HepG2 (cell line): ENCODE measurements around the gene ZNF24. TPM values are rescaled to one million over a fixed set of nuclear protein-coding genes. Genes with fewer than 3 reads are reported as not detected.

Source experiments
- CEBPG ChIP-seq: IDR thresholded peaks from 2 replicates; pipeline ENCODE4 v1.6.1; 2016
- FOXC1 ChIP-seq: sonication (generic); formaldehyde crosslinking; IDR thresholded peaks from 2 replicates; pipeline ENCODE4 v1.8.0; 2022; ENCODE audit warnings: mild to moderate bottlenecking, missing genetic modification reagents, borderline replicate concordance
- FOXK1 ChIP-seq: sonication (generic); formaldehyde crosslinking; IDR thresholded peaks from 2 replicates; pipeline ENCODE4 v1.4.0; 2020; ENCODE audit warnings: low read depth, missing genetic modification reagents, borderline replicate concordance
- GABPB1 ChIP-seq: IDR thresholded peaks from 2 replicates; pipeline ENCODE4 v1.6.1; 2016; ENCODE audit warnings: mild to moderate bottlenecking, missing genetic modification reagents, moderate library complexity, missing compliant biosample characterization
- KLF12 ChIP-seq: sonication (generic); formaldehyde crosslinking; IDR thresholded peaks from 2 replicates; pipeline ENCODE4 v1.4.0; 2020; ENCODE audit warnings: missing genetic modification reagents, borderline replicate concordance
- POLR2A ChIP-seq, 2 experiments: IDR thresholded peaks; 2 replicates each; pipeline ENCODE4 v1.6.1; 2011; ENCODE audit warnings: low read depth in 2 of 2, low read length in 2 of 2, mild to moderate bottlenecking in 1 of 2, moderate library complexity in 1 of 2; ENCODE audit not compliant: insufficient read depth in 1 of 2
- RXRA ChIP-seq: sonication (generic); formaldehyde crosslinking; IDR thresholded peaks from 2 replicates; pipeline ENCODE4 v1.5.1; 2020; ENCODE audit warnings: missing genetic modification reagents
- YEATS4 ChIP-seq: sonication (generic); formaldehyde crosslinking; IDR thresholded peaks from 2 replicates; pipeline ENCODE4 v1.4.0; 2020; ENCODE audit warnings: missing genetic modification reagents, borderline replicate concordance
- ZFP36L1 ChIP-seq: sonication (generic); formaldehyde crosslinking; IDR thresholded peaks from 2 replicates; pipeline ENCODE4 v1.8.0; 2022; ENCODE audit warnings: mild to moderate bottlenecking, missing genetic modification reagents, moderate library complexity
- ZNF121 ChIP-seq: sonication (generic); formaldehyde crosslinking; IDR thresholded peaks from 2 replicates; pipeline ENCODE4 v1.5.0; 2020; ENCODE audit warnings: mild to moderate bottlenecking, missing genetic modification reagents
- ZNF337 ChIP-seq: sonication (generic); formaldehyde crosslinking; IDR thresholded peaks from 2 replicates; pipeline ENCODE4 v1.5.1; 2020; ENCODE audit warnings: missing genetic modification reagents, low read depth, mild to moderate bottlenecking, borderline replicate concordance
- ZNF510 ChIP-seq: sonication (generic); formaldehyde crosslinking; IDR thresholded peaks from 2 replicates; pipeline ENCODE4 v1.4.0; 2020; ENCODE audit warnings: low read depth, mild to moderate bottlenecking, missing genetic modification reagents
- polyA plus RNA-seq, 8 experiments: library from polyadenylated mRNA; depleted of rRNA in 3 of 8; stranded (reverse) in 7 of 8; unstranded in 1 of 8; fragments of >200 nt; fragmentation: Illumina TruSeq in 4 of 8; extraction: Trizol in 4 of 8; gene quantifications; 2 replicates each; pipeline versions ENCODE4 v1.2.1 to v1.2.3, GENCODE V29; 2011 to 2016; ENCODE audit warnings: low read depth in 4 of 8, missing spikeins in 1 of 8, mixed read lengths in 1 of 8; ENCODE audit not compliant: insufficient read depth in 1 of 8
- total RNA-seq, 5 experiments: library from RNA; depleted of rRNA; stranded (reverse); fragments of >200 nt; fragmentation: Illumina TruSeq; extraction: Trizol; gene quantifications; 2 replicates each; pipeline ENCODE4 v1.2.3, GENCODE V29; 2016; ENCODE audit warnings: low read depth in 1 of 5
- TF ChIP-seq, protein P1 (sequence below): sonication (generic); formaldehyde crosslinking; IDR thresholded peaks from 2 replicates; pipeline ENCODE4 v1.4.0; 2020; ENCODE audit warnings: missing genetic modification reagents
- TF ChIP-seq, protein P2 (sequence below): IDR thresholded peaks from 2 replicates; pipeline ENCODE4 v1.6.1; 2016; ENCODE audit warnings: control low read depth
- TF ChIP-seq, protein P3 (sequence below): sonication (generic); formaldehyde crosslinking; IDR thresholded peaks from 2 replicates; pipeline ENCODE4 v1.5.0; 2020; ENCODE audit warnings: missing genetic modification reagents
- TF ChIP-seq, protein P4 (sequence below): sonication (generic); formaldehyde crosslinking; IDR thresholded peaks from 2 replicates; pipeline ENCODE4 v1.8.0; 2022; ENCODE audit warnings: mild to moderate bottlenecking, missing genetic modification reagents; ENCODE audit not compliant: insufficient replicate concordance
- TF ChIP-seq, protein P5 (sequence below): sonication (generic); formaldehyde crosslinking; IDR thresholded peaks from 2 replicates; pipeline ENCODE4 v1.5.1; 2020; ENCODE audit warnings: missing genetic modification reagents, mild to moderate bottlenecking, borderline replicate concordance
- TF ChIP-seq, protein P6 (sequence below): sonication (generic); formaldehyde crosslinking; IDR thresholded peaks from 2 replicates; pipeline ENCODE4 v1.4.0; 2020; ENCODE audit warnings: missing genetic modification reagents

ZNF24 gene
- total and polyA plus RNA-seq, 2 of the 13 experiments (the other 11 are each of a cell fraction or from before 2014, with no cell fraction given), result 19.5 to 41.1 TPM

DNA sequence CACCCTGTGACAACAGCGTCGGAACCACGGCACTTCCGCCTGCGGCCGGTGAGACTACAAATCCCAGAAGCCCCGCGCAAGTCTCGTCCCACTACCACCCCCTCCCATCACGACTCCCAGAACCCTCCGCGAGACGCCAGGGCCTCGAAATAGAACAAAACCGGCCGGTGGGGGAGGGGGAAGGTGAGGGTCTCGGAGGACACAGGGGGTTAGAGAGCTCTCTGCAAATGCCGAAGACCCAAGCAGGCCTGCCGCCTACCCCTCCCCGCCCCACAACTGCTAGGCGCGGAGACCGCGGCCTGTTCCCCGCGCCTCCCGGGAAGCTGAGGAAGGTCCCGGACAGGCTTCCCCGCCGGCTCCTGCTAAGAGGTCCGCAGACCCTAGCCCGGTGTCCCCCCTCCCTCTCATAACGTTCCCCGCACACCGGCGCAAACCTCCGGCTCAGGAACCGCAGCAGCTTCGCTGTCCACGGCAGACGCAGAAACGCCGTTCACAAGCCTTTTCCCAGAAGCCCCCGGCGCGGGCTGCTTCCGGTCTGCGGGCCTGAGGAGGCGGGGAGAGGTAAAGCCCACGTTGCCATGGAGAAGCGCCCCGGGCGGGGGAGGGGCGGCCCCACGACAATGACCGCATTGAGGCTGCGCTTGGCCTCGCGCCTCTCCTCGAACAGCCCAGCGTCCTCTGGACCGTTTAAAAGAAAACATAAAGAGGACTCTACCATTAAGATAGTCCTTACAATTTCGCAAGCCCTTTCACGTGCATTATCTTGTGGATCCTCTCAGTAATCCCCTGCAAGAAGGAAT is at the start of gene ZNF24 (continued):
- TF ChIP-seq, protein P1, sequence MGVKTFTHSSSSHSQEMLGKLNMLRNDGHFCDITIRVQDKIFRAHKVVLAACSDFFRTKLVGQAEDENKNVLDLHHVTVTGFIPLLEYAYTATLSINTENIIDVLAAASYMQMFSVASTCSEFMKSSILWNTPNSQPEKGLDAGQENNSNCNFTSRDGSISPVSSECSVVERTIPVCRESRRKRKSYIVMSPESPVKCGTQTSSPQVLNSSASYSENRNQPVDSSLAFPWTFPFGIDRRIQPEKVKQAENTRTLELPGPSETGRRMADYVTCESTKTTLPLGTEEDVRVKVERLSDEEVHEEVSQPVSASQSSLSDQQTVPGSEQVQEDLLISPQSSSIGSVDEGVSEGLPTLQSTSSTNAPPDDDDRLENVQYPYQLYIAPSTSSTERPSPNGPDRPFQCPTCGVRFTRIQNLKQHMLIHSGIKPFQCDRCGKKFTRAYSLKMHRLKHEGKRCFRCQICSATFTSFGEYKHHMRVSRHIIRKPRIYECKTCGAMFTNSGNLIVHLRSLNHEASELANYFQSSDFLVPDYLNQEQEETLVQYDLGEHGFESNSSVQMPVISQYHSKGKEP (CRISPR knock-in tag), result no peak
- TF ChIP-seq POLR2A (IDR thresholded peaks at IDR 0.05; ENCODE audit: insufficient read depth in 1 of 2, low read depth in 2 of 2, low read length in 2 of 2) (peak; percentile 78 to 94), RXRA (CRISPR knock-in tag) (peak; percentile 48; the same call in 1 of the 2 replicates), FOXC1 (no peak; the same call in 1 of the 2 replicates), GABPB1 (CRISPR knock-in tag) (peak; percentile 93), FOXK1 (CRISPR knock-in tag) (peak; percentile 58; the same call in 1 of the 2 replicates), YEATS4 (CRISPR knock-in tag) (peak; percentile 91), ZNF510 (CRISPR knock-in tag) (peak; percentile 71; the same call in 1 of the 2 replicates), KLF12 (CRISPR knock-in tag) (0 out of 2 replicates have a peak, but pooled peaks have one; percentile 22), CEBPG (CRISPR knock-in tag) (peak; percentile 86), ZNF337 (CRISPR knock-in tag) (no peak), ZFP36L1 (CRISPR knock-in tag) (no peak), ZNF121 (CRISPR knock-in tag) (no peak)
- TF ChIP-seq, protein P2, sequence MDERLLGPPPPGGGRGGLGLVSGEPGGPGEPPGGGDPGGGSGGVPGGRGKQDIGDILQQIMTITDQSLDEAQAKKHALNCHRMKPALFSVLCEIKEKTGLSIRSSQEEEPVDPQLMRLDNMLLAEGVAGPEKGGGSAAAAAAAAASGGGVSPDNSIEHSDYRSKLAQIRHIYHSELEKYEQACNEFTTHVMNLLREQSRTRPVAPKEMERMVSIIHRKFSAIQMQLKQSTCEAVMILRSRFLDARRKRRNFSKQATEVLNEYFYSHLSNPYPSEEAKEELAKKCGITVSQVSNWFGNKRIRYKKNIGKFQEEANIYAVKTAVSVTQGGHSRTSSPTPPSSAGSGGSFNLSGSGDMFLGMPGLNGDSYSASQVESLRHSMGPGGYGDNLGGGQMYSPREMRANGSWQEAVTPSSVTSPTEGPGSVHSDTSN (CRISPR knock-in tag), result no peak
- TF ChIP-seq, protein P3, sequence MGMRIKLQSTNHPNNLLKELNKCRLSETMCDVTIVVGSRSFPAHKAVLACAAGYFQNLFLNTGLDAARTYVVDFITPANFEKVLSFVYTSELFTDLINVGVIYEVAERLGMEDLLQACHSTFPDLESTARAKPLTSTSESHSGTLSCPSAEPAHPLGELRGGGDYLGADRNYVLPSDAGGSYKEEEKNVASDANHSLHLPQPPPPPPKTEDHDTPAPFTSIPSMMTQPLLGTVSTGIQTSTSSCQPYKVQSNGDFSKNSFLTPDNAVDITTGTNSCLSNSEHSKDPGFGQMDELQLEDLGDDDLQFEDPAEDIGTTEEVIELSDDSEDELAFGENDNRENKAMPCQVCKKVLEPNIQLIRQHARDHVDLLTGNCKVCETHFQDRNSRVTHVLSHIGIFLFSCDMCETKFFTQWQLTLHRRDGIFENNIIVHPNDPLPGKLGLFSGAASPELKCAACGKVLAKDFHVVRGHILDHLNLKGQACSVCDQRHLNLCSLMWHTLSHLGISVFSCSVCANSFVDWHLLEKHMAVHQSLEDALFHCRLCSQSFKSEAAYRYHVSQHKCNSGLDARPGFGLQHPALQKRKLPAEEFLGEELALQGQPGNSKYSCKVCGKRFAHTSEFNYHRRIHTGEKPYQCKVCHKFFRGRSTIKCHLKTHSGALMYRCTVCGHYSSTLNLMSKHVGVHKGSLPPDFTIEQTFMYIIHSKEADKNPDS (CRISPR knock-in tag), result no peak
- TF ChIP-seq, protein P4, sequence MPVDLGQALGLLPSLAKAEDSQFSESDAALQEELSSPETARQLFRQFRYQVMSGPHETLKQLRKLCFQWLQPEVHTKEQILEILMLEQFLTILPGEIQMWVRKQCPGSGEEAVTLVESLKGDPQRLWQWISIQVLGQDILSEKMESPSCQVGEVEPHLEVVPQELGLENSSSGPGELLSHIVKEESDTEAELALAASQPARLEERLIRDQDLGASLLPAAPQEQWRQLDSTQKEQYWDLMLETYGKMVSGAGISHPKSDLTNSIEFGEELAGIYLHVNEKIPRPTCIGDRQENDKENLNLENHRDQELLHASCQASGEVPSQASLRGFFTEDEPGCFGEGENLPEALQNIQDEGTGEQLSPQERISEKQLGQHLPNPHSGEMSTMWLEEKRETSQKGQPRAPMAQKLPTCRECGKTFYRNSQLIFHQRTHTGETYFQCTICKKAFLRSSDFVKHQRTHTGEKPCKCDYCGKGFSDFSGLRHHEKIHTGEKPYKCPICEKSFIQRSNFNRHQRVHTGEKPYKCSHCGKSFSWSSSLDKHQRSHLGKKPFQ (CRISPR knock-in tag), result no peak
- TF ChIP-seq, protein P5, sequence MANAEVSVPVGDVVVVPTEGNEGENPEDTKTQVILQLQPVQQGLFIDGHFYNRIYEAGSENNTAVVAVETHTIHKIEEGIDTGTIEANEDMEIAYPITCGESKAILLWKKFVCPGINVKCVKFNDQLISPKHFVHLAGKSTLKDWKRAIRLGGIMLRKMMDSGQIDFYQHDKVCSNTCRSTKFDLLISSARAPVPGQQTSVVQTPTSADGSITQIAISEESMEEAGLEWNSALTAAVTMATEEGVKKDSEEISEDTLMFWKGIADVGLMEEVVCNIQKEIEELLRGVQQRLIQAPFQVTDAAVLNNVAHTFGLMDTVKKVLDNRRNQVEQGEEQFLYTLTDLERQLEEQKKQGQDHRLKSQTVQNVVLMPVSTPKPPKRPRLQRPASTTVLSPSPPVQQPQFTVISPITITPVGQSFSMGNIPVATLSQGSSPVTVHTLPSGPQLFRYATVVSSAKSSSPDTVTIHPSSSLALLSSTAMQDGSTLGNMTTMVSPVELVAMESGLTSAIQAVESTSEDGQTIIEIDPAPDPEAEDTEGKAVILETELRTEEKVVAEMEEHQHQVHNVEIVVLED, result peak; percentile 82
- TF ChIP-seq, protein P6, sequence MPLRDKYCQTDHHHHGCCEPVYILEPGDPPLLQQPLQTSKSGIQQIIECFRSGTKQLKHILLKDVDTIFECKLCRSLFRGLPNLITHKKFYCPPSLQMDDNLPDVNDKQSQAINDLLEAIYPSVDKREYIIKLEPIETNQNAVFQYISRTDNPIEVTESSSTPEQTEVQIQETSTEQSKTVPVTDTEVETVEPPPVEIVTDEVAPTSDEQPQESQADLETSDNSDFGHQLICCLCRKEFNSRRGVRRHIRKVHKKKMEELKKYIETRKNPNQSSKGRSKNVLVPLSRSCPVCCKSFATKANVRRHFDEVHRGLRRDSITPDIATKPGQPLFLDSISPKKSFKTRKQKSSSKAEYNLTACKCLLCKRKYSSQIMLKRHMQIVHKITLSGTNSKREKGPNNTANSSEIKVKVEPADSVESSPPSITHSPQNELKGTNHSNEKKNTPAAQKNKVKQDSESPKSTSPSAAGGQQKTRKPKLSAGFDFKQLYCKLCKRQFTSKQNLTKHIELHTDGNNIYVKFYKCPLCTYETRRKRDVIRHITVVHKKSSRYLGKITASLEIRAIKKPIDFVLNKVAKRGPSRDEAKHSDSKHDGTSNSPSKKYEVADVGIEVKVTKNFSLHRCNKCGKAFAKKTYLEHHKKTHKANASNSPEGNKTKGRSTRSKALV (CRISPR knock-in tag), result 0 out of 2 replicates have a peak, but pooled peaks have one; percentile 22
